ENCODE results near the gene MED26. TPM values are rescaled to one million over a fixed set of nuclear protein-coding genes. Genes with fewer than 3 reads are reported as not detected.
A peak's percentile ranks its signal among the peaks of the same experiment; 100 is the strongest.

The MED26 gene
- total and polyA plus RNA-seq, 9 of the 15 experiments (the other 6 are each of a cell fraction or from before 2014, with no cell fraction given), result 0.71 to 15.1 (median 6.2) TPM

DNA sequence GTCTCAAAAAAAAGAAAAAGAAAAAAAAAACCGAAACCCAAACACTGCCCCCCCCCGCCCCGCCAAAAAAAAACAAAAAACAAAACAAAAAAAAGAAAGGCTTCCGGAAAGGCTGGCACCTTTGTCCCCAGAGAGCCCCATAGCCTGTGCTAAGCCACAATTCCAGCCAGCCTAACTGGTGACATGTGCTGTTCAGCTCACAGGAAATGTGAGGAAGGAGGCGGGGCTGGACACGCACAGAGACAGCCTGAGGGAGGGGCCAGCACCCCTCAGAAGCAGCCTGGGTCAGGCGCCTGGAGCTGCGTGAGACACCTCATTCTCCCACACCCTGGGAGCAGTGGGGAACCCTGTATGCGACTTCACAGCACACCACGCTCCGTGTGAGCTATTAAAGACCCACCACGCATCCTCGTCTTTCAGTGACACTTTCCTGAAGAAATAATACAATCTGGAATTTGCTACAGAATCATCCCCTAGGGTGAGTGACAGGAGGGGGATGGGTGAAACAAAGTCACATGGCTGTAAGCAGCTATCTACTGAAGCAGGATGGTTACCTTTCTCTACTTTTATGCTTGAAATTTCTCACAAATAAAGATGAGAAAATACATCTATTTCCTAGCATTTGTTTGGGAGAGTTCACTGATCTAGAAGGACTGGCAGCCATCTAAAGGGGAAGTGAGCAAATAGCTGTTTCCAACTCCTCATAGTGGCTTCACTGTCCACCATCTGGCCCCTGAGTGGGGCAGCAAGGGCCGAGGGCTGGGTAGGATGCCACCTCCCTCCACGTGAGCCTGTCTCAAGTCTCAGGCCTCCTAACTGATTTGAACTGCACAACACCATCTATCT lies 43.5 kb downstream of the MED26 start (continued):
- peak; percentile 69 for TF ChIP-seq USF1 (CRISPR knock-in tag; IDR thresholded peaks at IDR 0.05)
- no peak for TF ChIP-seq ZNF311 (CRISPR knock-in tag; IDR thresholded peaks at IDR 0.05)
- no peak for TF ChIP-seq BRD4 (IDR thresholded peaks at IDR 0.05)
- TF ChIP-seq ZNF507 (tag; conservative IDR thresholded peaks at IDR 0.05), result no peak
- peak; percentile 71; the same call in 1 of the 2 replicates for TF ChIP-seq ZBTB7A (IDR thresholded peaks at IDR 0.05; ENCODE audit: borderline replicate concordance, control insufficient read depth, low read depth, low read length)
- TF ChIP-seq LCOR (CRISPR knock-in tag; IDR thresholded peaks at IDR 0.05), result no peak
- TF ChIP-seq RNF2 (IDR thresholded peaks at IDR 0.05), result no peak
- no peak for TF ChIP-seq FOXJ2 (tag; IDR thresholded peaks at IDR 0.05)
- TF ChIP-seq EGR1 (conservative IDR thresholded peaks at IDR 0.05), result no peak
- TF ChIP-seq, protein P1, sequence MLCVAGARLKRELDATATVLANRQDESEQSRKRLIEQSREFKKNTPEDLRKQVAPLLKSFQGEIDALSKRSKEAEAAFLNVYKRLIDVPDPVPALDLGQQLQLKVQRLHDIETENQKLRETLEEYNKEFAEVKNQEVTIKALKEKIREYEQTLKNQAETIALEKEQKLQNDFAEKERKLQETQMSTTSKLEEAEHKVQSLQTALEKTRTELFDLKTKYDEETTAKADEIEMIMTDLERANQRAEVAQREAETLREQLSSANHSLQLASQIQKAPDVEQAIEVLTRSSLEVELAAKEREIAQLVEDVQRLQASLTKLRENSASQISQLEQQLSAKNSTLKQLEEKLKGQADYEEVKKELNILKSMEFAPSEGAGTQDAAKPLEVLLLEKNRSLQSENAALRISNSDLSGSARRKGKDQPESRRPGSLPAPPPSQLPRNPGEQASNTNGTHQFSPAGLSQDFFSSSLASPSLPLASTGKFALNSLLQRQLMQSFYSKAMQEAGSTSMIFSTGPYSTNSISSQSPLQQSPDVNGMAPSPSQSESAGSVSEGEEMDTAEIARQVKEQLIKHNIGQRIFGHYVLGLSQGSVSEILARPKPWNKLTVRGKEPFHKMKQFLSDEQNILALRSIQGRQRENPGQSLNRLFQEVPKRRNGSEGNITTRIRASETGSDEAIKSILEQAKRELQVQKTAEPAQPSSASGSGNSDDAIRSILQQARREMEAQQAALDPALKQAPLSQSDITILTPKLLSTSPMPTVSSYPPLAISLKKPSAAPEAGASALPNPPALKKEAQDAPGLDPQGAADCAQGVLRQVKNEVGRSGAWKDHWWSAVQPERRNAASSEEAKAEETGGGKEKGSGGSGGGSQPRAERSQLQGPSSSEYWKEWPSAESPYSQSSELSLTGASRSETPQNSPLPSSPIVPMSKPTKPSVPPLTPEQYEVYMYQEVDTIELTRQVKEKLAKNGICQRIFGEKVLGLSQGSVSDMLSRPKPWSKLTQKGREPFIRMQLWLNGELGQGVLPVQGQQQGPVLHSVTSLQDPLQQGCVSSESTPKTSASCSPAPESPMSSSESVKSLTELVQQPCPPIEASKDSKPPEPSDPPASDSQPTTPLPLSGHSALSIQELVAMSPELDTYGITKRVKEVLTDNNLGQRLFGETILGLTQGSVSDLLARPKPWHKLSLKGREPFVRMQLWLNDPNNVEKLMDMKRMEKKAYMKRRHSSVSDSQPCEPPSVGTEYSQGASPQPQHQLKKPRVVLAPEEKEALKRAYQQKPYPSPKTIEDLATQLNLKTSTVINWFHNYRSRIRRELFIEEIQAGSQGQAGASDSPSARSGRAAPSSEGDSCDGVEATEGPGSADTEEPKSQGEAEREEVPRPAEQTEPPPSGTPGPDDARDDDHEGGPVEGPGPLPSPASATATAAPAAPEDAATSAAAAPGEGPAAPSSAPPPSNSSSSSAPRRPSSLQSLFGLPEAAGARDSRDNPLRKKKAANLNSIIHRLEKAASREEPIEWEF (CRISPR knock-in tag; IDR thresholded peaks at IDR 0.05), result no peak
- TF ChIP-seq, protein P2, sequence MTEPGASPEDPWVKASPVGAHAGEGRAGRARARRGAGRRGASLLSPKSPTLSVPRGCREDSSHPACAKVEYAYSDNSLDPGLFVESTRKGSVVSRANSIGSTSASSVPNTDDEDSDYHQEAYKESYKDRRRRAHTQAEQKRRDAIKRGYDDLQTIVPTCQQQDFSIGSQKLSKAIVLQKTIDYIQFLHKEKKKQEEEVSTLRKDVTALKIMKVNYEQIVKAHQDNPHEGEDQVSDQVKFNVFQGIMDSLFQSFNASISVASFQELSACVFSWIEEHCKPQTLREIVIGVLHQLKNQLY (CRISPR knock-in tag; conservative IDR thresholded peaks at IDR 0.05), result no peak
- TF ChIP-seq ZFP91 (CRISPR knock-in tag; IDR thresholded peaks at IDR 0.05), result no peak
- TF ChIP-seq MYC (IDR thresholded peaks at IDR 0.05; ENCODE audit: low read depth, low read length), result peak; percentile 93
- no peak for TF ChIP-seq MYC (CRISPR knock-in tag; IDR thresholded peaks at IDR 0.05; ENCODE audit: borderline replicate concordance, low read depth)
- TF ChIP-seq ATF1 (CRISPR knock-in tag; IDR thresholded peaks at IDR 0.05), result no peak
- TF ChIP-seq ATF1 (tag; IDR thresholded peaks at IDR 0.05), result peak; percentile 68
- TF ChIP-seq ZNF75A (CRISPR knock-in tag; IDR thresholded peaks at IDR 0.05), result no peak
- TF ChIP-seq LARP7 (IDR thresholded peaks at IDR 0.05), result no peak
- TF ChIP-seq KAT2B (IDR thresholded peaks at IDR 0.05; ENCODE audit: low read depth, low read length), result no peak
- peak; percentile 2; the same call in 1 of the 2 replicates for TF ChIP-seq CBFA2T3 (IDR thresholded peaks at IDR 0.05)
- TF ChIP-seq ZNF695 (CRISPR knock-in tag; IDR thresholded peaks at IDR 0.05), result no peak
- no peak for TF ChIP-seq ZNF586 (CRISPR knock-in tag; conservative IDR thresholded peaks at IDR 0.05)

Measured in K562 (cell line).